Mesothelial cell of epicardium (in vitro differentiated cells): ENCODE results near the gene ZNF526. TPM values are rescaled to one million over a fixed set of nuclear protein-coding genes. Genes with fewer than 3 reads are reported as not detected.

Experiments
- DNase-seq, 2 experiments: peaks; one replicate each; pipeline ENCODE4 v3.0.0; 2021; ENCODE audit warnings: low spot score in 2 of 2; ENCODE audit not compliant: unreplicated experiment in 2 of 2
- H3K27ac Mint-ChIP-seq: 2 replicates; pipeline ENCODE4 v1.8.0; 2021; ENCODE audit warnings: mixed read lengths
- H3K27me3 Mint-ChIP-seq: 2 replicates; pipeline ENCODE4 v1.8.0; 2021; ENCODE audit warnings: low read depth, mixed read lengths
- H3K36me3 Mint-ChIP-seq: 2 replicates; pipeline ENCODE4 v1.8.0; 2021; ENCODE audit warnings: mixed read lengths
- H3K4me1 Mint-ChIP-seq: 2 replicates; pipeline ENCODE4 v1.8.0; 2021; ENCODE audit warnings: mixed read lengths
- H3K4me3 Mint-ChIP-seq: 2 replicates; pipeline ENCODE4 v1.8.0; 2021; ENCODE audit warnings: mild to moderate bottlenecking, moderate library complexity, mixed read lengths
- H3K9me3 Mint-ChIP-seq: 2 replicates; pipeline ENCODE4 v1.8.0; 2021; ENCODE audit warnings: mixed read lengths
- total RNA-seq: library from RNA; stranded (reverse); gene quantifications from 3 replicates; pipeline ENCODE4 v1.2.1, GENCODE V29; 2021
- TF ChIP-seq, protein P1 (sequence below): fragments of 200-600 bp; sonication (generic); IDR thresholded peaks from one replicate; pipeline ENCODE4 v1.5.0; 2021; ENCODE audit warnings: antibody characterized with exemption; ENCODE audit not compliant: unreplicated experiment

The ZNF526 gene
- total RNA-seq, 1 donor from 2014 or later, result 13.3 TPM

DNA sequence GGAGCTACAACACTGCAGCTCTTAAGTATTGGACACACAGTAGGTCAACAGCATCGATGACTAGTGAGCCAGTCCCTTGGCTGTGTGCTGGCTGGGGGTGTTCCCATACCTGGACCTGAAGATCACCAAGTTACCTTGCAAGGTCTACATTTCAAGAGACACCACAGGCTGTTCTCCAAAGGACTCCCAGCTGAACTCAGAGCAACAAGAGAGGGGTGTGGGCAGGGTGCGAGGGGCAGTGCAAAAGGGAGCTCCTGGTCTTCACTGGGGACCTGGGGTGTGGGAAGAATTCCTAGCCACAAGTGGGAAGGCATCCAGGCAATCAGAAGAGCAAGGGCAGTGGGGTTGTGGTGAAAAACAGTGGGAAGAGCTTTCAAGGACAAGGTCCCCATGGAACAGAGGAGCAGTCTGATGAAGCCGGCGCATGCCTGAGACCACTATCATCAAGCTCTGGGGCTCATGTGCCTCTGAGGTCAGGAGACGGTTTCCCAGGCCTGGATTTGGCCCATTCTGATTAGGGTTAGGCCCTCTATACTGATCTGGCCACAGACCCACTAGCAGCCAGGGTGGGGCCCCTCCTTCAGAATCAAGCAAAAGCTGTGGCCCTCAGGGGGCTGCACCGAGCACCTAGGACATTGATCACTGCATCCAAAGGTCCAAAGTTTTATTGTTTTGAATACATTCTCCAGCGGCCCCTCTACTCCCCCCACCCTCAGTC, 27.0 kb downstream of the ZNF526 start:
- Mint-ChIP-seq H3K4me3 (no peak overlapping the region), H3K36me3 (peaks cover 4% of the 10 kb centered on the region), H3K9me3 (no peaks in the 10 kb centered on the region), H3K4me1 (peaks cover 35% of the 10 kb centered on the region), H3K27me3 (no peaks in the 10 kb centered on the region), H3K27ac (peak overlapping the region; percentile 81)
- DNase-seq, result no peak
- TF ChIP-seq, protein P1, sequence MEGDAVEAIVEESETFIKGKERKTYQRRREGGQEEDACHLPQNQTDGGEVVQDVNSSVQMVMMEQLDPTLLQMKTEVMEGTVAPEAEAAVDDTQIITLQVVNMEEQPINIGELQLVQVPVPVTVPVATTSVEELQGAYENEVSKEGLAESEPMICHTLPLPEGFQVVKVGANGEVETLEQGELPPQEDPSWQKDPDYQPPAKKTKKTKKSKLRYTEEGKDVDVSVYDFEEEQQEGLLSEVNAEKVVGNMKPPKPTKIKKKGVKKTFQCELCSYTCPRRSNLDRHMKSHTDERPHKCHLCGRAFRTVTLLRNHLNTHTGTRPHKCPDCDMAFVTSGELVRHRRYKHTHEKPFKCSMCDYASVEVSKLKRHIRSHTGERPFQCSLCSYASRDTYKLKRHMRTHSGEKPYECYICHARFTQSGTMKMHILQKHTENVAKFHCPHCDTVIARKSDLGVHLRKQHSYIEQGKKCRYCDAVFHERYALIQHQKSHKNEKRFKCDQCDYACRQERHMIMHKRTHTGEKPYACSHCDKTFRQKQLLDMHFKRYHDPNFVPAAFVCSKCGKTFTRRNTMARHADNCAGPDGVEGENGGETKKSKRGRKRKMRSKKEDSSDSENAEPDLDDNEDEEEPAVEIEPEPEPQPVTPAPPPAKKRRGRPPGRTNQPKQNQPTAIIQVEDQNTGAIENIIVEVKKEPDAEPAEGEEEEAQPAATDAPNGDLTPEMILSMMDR, result no peak

DNA sequence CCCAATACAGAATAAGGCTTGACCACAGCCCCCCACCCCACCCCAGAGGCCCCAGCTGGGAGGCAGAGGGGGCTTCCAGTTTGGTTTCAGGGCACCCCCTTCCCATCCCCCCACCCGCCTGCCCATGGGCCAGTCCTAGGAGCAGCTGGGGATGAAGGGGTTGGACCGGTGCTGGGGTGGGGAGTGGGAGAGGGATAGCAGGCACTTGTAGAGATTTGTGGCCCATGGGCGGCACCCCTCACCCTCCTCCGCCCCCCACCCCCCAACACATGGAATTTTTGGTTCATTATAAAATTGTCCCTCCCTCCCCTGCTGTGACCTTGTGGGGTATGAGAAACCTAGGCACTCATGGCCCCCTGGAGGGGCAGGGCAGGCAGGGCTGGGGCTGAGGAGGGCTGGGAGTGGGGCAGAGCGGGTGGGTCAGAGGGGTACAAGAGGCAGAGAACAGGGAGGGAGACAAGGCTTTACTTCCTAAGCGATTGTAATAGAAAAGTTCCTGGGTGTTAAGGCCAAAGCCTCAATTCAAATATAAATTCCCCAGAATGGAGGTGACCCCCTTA, 27.6 kb downstream of the ZNF526 start:
- Mint-ChIP-seq H3K4me3 (no peak overlapping the region), H3K36me3 (peaks cover 4% of the 10 kb centered on the region), H3K9me3 (no peaks in the 10 kb centered on the region), H3K27me3 (no peaks in the 10 kb centered on the region), H3K4me1 (peaks cover 41% of the 10 kb centered on the region), H3K27ac (no peak overlapping the region)
- DNase-seq, result no peak
- TF ChIP-seq, protein P1, result no peak

DNA sequence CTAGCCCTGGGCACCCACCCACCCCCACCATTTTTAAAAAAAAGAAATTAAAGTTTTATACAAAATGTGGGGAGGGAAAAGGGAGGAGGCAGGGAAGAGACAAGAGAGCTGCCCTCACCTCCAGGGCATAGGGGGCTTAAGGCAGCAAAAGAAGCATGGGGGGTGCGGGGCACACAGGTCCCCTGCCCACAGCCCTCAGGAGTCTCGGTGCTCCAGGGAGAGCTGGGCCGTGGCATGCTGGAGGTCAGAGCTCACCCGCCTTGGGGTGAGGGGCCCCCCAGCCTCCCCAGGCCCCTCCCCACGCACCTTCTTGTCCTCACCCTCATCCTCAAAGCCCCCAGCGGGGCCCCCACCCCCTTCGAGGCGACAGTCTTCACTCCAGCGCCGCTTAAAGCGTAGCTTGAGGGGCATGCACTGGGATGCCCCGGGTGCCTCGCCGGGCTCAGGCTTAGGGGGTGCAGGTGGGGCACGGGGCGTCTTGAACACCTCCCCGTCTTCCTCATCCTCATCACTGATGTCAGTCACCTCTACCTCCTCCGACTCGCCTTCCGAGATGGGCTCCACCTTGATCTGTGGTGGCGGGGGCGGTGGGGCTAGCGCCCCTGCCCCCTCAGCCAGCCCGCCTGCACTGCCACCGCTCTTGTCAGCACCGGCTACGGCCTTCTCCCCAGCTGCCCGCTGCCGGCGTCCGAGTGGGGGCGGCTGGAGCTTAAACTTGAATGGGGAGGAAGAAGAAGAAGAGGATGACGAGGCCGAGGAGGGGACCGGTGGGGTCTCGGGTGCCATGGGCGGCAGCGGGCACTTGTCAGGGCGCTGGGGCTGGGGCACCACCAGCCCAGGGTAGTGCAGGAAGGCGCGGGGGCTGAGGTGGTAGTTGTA, 28.4 kb downstream of the ZNF526 start:
- no peak for DNase-seq
- Mint-ChIP-seq H3K9me3 (no peaks in the 10 kb centered on the region), H3K4me3 (no peak overlapping the region), H3K4me1 (peaks cover 41% of the 10 kb centered on the region), H3K36me3 (peaks cover 4% of the 10 kb centered on the region), H3K27me3 (no peaks in the 10 kb centered on the region), H3K27ac (no peak overlapping the region)
- TF ChIP-seq, protein P1, result no peak

DNA sequence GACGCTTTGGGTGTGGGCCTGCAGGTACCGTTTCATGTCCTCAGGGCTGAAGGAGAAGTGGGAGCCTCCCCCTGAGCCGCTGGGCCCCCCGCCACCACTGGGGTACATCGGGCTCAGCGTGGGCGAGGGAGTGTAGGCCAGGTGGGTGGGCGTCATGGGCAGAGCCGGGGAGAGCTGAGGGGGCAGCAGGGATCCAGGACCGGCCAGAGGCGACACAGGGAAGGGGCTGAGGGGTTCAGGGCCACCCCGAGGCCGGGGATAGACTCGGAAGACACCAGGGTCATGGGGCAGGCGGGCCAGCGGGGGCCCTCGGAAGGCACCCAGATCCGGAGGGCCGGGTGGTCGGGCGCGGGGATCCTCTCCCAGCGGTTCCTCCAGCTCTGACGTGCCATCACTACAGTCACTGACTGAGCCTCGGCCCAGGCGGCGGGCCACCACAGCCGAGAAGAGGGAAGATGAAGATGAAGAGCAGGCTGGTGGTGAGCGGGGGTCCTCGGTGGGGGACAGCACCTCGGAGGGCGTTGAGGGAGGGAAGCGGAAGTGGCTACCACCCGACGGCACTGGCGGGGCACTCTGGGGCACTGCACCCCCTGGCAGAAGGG, 29.1 kb downstream of the ZNF526 start:
- H3K4me3 Mint-ChIP-seq, result no peak overlapping the region
- TF ChIP-seq, protein P1, result no peak
- peaks cover 39% of the 10 kb centered on the region for H3K4me1 Mint-ChIP-seq
- no peak overlapping the region for H3K27ac Mint-ChIP-seq
- no peak for DNase-seq
- peaks cover 4% of the 10 kb centered on the region for H3K36me3 Mint-ChIP-seq
- H3K9me3 Mint-ChIP-seq, result no peaks in the 10 kb centered on the region
- no peaks in the 10 kb centered on the region for H3K27me3 Mint-ChIP-seq

DNA sequence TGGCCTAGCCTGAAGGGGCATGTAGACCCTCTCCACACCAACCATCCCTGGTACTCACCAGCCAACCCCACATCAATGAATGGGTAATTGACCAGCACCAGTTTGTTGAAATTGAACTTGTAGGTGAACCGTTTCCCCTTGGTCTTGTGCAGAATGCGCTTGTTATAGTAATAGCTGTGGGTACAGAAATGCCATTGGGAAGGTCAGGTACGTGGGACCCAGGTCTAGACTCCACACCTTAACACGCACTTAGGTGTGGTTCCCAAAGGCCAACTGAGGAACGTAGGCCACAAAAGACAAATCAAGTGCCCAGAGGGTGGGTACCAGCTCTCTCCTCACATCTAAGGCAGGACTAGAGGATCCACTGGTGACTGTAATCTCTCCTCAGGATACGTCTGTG, 29.7 kb downstream of the ZNF526 start:
- H3K4me1 Mint-ChIP-seq, result peaks cover 34% of the 10 kb centered on the region

More for the DNA sequence above, 29.7 kb downstream of the ZNF526 start:
- H3K27me3 Mint-ChIP-seq, result no peaks in the 10 kb centered on the region
- peaks cover 4% of the 10 kb centered on the region for H3K36me3 Mint-ChIP-seq
- TF ChIP-seq, protein P1, result no peak
- no peak overlapping the region for H3K4me3 Mint-ChIP-seq
- peak overlapping the region; percentile 50 for H3K27ac Mint-ChIP-seq
- no peak for DNase-seq
- no peaks in the 10 kb centered on the region for H3K9me3 Mint-ChIP-seq
